Duodenal mucosa (tissue), 2 donors: ENCODE measurements around the gene HIKESHI.
A peak's percentile ranks its signal among the peaks of the same experiment; 100 is the strongest.

Source experiments
- H3K27ac ChIP-seq: one replicate; pipeline ENCODE4 v1.7.0; 2013; ENCODE audit warnings: low read depth, low read length
- H3K27me3 ChIP-seq, 2 donors: one replicate each; pipeline ENCODE4 v1.7.0; 2013; ENCODE audit warnings: low read length in 2 of 2, control low read depth in 1 of 2; ENCODE audit not compliant: insufficient read depth in 2 of 2, control insufficient read depth in 1 of 2
- H3K36me3 ChIP-seq, 2 donors: one replicate each; pipeline ENCODE4 v1.7.0; 2013; ENCODE audit warnings: low read length in 2 of 2, control low read depth in 1 of 2; ENCODE audit not compliant: insufficient read depth in 2 of 2, control insufficient read depth in 1 of 2
- H3K4me1 ChIP-seq, 2 donors: one replicate each; pipeline ENCODE4 v1.7.0; 2013; ENCODE audit warnings: low read length in 2 of 2, control low read depth in 1 of 2; ENCODE audit not compliant: insufficient read depth in 2 of 2, control insufficient read depth in 1 of 2
- H3K4me3 ChIP-seq, 2 donors: one replicate each; pipeline ENCODE4 v1.7.0; 2013; ENCODE audit warnings: low read length in 2 of 2, low read depth in 1 of 2
- H3K9ac ChIP-seq, 2 donors: one replicate each; pipeline ENCODE4 v1.7.0; 2013; ENCODE audit warnings: low read length in 2 of 2, low read depth in 1 of 2
- H3K9me3 ChIP-seq, 2 donors: one replicate each; pipeline ENCODE4 v1.7.0; 2013; ENCODE audit warnings: low read length in 2 of 2, control low read depth in 1 of 2; ENCODE audit not compliant: control insufficient read depth in 1 of 2

Gene HIKESHI

DNA sequence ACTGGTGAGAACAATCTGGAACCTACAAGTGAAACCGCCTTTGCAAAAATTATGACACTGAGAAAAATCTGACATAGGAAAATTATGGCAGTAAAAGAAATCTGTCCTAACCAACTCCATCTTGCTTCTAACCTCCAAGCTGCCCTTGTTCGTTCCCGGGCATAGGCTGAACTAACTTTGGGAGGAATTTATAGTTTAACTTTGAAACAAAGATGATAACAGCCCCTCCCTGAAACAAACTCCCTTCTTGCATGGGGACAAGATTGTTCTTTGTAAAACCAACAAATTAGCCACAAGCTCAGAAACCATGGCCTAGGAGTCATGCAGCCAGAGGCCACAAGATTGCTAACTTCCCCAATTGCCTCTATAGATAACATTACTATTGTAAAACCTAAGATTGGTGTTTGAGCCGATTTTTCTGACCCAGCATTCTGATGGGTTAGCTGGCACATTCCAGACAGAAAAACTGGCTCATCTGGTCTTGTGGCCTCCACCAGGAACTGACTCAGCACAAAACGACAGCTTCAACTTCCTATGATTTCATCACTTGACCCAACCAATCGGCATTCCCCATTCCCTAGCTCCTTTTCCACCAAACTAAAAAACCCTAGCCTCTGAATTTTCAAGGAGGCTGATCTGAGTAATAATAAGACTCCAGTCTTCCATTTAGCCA lies 69.0 kb downstream of the HIKESHI start:
- no peaks in the 10 kb centered on the region for H3K27me3 ChIP-seq
- no peaks in the 10 kb centered on the region for H3K36me3 ChIP-seq

GRCh38 chr11:86372041-86372440 lies 70.0 kb downstream of the HIKESHI start:
- no peaks in the 10 kb centered on the region for H3K27me3 ChIP-seq
- no peak overlapping the region for H3K4me3 ChIP-seq
- no peak overlapping the region for H3K9ac ChIP-seq
- no peaks in the 10 kb centered on the region for H3K9me3 ChIP-seq
- H3K4me1 ChIP-seq = no peaks in the 10 kb centered on the region
- H3K27ac ChIP-seq = no peak overlapping the region
- H3K36me3 ChIP-seq = no peaks in the 10 kb centered on the region

More for the DNA sequence above, 69.0 kb downstream of the HIKESHI start:
- H3K4me3 ChIP-seq = no peak overlapping the region
- no peak overlapping the region for H3K27ac ChIP-seq
- no peaks in the 10 kb centered on the region for H3K4me1 ChIP-seq
- no peak overlapping the region for H3K9ac ChIP-seq
- no peaks in the 10 kb centered on the region for H3K9me3 ChIP-seq

GRCh38 chr11:86372586-86372985 lies 70.5 kb downstream of the HIKESHI start:
- Histone ChIP-seq H3K4me3 (no peak overlapping the region), H3K4me1 (no peaks in the 10 kb centered on the region), H3K9me3 (no peaks in the 10 kb centered on the region), H3K9ac (no peak overlapping the region), H3K27ac (no peak overlapping the region), H3K36me3 (no peaks in the 10 kb centered on the region), H3K27me3 (no peaks in the 10 kb centered on the region)

- Histone ChIP-seq H3K9ac (no peak overlapping the region), H3K36me3 (no peaks in the 10 kb centered on the region), H3K4me1 (no peaks in the 10 kb centered on the region), H3K27me3 (no peaks in the 10 kb centered on the region), H3K4me3 (no peak overlapping the region), H3K27ac (no peak overlapping the region), H3K9me3 (no peaks in the 10 kb centered on the region)
Observed at GRCh38 chr11:86374069-86374468, 72.0 kb downstream of the HIKESHI start.

DNA sequence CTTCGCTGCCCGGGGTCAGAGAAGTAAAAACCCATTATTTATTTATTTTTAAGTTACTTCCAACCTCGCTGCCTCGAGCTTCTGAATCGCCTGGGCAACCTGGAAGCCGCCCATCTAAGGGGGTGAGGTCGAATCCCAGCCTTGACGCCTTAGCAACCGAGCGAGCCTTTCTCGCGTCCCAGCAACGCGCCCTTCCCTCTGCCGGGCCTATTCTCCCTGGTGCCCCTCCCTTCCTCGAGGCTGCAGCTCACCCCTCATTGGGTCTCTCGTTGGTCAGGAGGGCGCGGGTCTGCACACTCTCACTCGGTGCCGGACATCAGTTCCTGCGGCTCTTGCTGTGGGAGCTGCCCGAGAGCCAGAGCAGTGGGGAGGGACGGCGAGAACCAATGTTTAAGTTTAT lies 72.5 kb downstream of the HIKESHI start, which contains the start of gene CCDC81:
TSS of gene CCDC81 (plus strand) at position 302 of the 400 bp plus-strand sequence. CDS start 277 bp downstream, outside the sequence.
- H3K9me3 ChIP-seq = no peaks in the 10 kb centered on the region
- H3K4me3 ChIP-seq = peak within 1 kb of the TSS; percentile 9 to 31
- H3K9ac ChIP-seq = no peak within 1 kb of the TSS
- H3K27ac ChIP-seq = no peak within 1 kb of the TSS
- no peaks in the 10 kb centered on the region for H3K4me1 ChIP-seq
- no peaks in the 10 kb centered on the region for H3K36me3 ChIP-seq
- no peaks in the 10 kb centered on the region for H3K27me3 ChIP-seq

DNA sequence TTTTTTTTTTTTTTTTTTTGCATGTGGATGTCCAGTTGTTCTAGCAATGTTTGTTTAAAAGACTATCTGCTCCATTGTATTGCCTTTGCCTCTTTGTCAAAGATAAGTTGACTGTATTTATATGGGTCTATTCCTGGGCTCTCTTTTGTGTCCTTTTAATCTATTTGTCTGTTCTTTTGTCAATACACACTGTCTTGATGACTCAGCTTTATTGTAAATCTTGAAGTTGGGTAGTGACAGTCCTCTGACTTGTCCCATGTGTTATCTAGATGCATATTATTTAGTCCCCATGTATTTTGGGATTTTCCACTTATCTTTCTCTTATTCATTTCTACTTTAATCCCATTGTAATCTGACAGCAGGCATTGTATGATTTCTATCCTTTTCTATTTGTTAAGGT lies 75.9 kb downstream of the HIKESHI start:
- no peaks in the 10 kb centered on the region for H3K4me1 ChIP-seq
- H3K9me3 ChIP-seq = no peaks in the 10 kb centered on the region
- no peaks in the 10 kb centered on the region for H3K27me3 ChIP-seq
- H3K36me3 ChIP-seq = no peaks in the 10 kb centered on the region
- H3K9ac ChIP-seq = no peak overlapping the region
- no peak overlapping the region for H3K4me3 ChIP-seq
- no peak overlapping the region for H3K27ac ChIP-seq

GRCh38 chr11:86380295-86381059 lies 78.4 kb downstream of the HIKESHI start:
- H3K27me3 ChIP-seq = no peaks in the 10 kb centered on the region
- no peak overlapping the region for H3K4me3 ChIP-seq
- no peak overlapping the region for H3K27ac ChIP-seq
- H3K36me3 ChIP-seq = no peaks in the 10 kb centered on the region
- no peaks in the 10 kb centered on the region for H3K4me1 ChIP-seq
- H3K9me3 ChIP-seq = no peaks in the 10 kb centered on the region
- H3K9ac ChIP-seq = no peak overlapping the region

DNA sequence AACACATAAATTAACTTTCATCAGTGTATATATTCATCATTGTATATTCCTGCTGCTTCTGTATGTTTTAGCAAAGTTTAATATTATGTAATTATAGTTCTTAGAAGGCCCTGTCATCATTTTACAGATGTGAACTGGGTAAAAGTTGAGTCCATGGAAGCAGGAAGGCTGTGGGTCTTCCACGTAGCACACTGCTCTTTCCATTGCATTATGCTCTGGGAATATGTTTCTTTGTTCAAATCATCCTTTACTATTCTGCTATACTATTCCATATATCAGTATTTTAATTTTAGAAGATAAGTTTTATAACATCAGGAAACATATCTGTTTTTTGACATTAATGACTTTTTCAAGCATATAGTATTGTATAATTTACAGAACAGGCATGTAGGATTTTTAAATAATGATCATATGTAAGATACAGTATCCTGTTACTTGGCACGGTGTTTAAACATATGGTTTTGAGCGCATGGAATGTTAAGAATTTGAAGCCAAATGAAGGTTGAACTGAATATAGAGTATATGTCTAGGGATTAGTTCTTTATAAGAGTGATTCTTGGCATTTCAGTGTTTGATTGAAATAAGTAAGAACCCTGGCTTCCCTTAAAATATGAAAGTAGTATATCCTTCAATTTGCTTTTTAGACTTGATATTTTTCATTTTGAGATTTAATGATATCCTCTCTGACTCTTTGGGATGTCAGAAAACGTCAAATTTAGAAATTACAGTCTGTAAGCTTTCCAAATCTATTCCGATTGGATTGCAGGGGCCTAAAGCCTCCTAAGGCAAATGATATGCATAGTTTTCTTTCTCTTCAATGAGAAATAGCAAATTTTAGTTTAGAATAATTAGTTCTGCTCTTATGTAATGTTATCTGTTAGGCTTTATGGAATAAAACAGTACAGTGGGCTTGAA lies 81.3 kb downstream of the HIKESHI start:
- H3K9me3 ChIP-seq = no peaks in the 10 kb centered on the region
- no peak overlapping the region for H3K27ac ChIP-seq
- no peak overlapping the region for H3K4me3 ChIP-seq
- H3K9ac ChIP-seq = no peak overlapping the region
- peaks cover 0 to 3% of the 10 kb centered on the region in 2 donors for H3K4me1 ChIP-seq
- no peaks in the 10 kb centered on the region for H3K27me3 ChIP-seq
- H3K36me3 ChIP-seq = no peaks in the 10 kb centered on the region

DNA sequence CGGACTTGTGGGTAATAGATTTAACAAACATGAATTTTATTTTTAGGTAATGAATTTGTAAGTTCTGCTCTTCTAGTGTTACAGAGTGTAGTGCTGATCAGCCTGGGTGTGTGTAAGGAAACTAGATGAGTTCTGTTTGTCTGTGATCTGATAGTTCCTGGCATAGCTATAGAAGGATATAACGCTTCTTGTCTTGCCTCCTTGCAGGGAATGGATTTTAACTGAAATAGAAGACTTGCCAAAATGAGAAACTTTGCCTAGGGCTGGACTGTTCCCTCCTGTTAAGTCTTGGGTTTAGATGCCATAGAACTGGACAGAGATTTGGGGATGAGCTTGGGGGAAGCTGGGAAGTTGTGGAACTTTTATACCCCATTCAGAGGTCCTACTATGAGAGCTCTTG lies 84.2 kb downstream of the HIKESHI start:
- Histone ChIP-seq H3K27me3 (no peaks in the 10 kb centered on the region), H3K9ac (no peak overlapping the region), H3K27ac (no peak overlapping the region), H3K4me1 (peaks cover 0 to 3% of the 10 kb centered on the region in 2 donors), H3K36me3 (no peaks in the 10 kb centered on the region), H3K9me3 (no peaks in the 10 kb centered on the region), H3K4me3 (no peak overlapping the region)

DNA sequence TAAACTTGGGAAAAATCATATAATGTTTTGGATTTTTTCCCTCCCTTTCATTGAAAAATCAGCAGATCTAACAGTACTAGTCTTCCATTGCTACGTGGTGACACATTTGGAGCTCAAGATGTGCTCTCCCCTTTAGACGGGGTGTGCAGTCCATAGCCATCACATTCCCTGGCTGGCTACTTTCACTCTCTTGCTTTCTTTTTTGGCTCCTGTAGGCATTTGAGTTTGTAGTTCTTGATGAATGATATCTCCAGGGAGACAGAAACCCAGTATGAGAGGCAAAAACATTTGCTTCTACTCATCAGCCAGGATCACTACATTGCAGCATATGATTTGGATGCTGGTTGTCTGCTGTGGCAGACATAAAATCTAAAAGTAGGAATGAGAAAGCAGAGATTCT lies 84.7 kb downstream of the HIKESHI start:
- H3K4me1 ChIP-seq = peaks cover 0 to 3% of the 10 kb centered on the region in 2 donors
- H3K27me3 ChIP-seq = no peaks in the 10 kb centered on the region
- H3K27ac ChIP-seq = no peak overlapping the region
- no peak overlapping the region for H3K9ac ChIP-seq
- H3K36me3 ChIP-seq = no peaks in the 10 kb centered on the region
- H3K4me3 ChIP-seq = no peak overlapping the region
- no peaks in the 10 kb centered on the region for H3K9me3 ChIP-seq
